Stimulated activated CD4-positive, alpha-beta T cell treated with anti-CD3 and anti-CD28 coated beads, Interleukin-12 subunit alpha, Interleukin-12 subunit beta, amount 100 ng/mL, for 48 hours (primary cell): ENCODE measurements around the gene SLC13A5.

Source experiments
- DNase-seq, 3 donors: peaks; one replicate each; pipeline ENCODE4 v3.0.0-alpha.2; 2020; ENCODE audit warnings: low read depth in 2 of 3, low spot score in 1 of 3

The SLC13A5 gene

GRCh38 chr17:6639014-6639585, 74.1 kb downstream of the SLC13A5 start:
- DNase-seq, result no peak

- DNase-seq, result no peak
Measured at GRCh38 chr17:6638046-6638908, 74.9 kb downstream of the SLC13A5 start.

- DNase-seq, result no peak
Measured at GRCh38 chr17:6637458-6637840, 75.7 kb downstream of the SLC13A5 start.

- DNase-seq, result no peak
Measured at GRCh38 chr17:6636616-6637457, 76.3 kb downstream of the SLC13A5 start.

- no peak for DNase-seq
Measured at GRCh38 chr17:6636105-6636504, 77.1 kb downstream of the SLC13A5 start.
